Measurements from ENCODE around the gene CFAP61. TPM values are rescaled to one million over a fixed set of nuclear protein-coding genes. Genes with fewer than 3 reads are reported as not detected.

Gene CFAP61
- total RNA-seq, 4 donors from 2014 or later: 0.38 TPM; not detected in 3

DNA sequence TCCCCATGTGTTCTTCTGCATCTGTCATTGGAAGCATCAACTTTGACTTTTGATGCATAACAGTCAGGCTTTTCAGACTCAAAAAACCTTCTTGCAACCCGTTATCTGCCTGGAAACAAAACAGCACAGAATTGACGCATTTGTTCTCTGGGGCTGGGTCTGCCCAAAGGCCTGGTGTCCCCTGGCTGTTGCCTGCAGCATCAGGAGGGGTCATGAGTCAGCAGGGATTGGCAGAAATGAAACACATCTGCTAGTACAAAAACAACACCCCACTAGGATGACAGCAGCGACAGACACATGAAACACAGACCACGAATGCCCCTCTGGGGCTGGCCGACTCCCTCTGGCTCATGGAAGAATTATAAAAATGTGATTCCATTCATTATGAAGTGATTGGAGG is 158.0 kb downstream of the CFAP61 start:
- no peaks in the 10 kb centered on the region for H3K4me1 ChIP-seq
- H3K27me3 ChIP-seq: peaks cover 0 to 38% (median 0%) of the 10 kb centered on the region in 4 donors
- WGBS, 2 donors: 63% methylated on average over 4 of the region's 5 CpGs
- no peaks in the 10 kb centered on the region for H3K36me3 ChIP-seq
- DNase-seq: no peak
- no peak overlapping the region for H3K4me3 ChIP-seq
- H3K27ac ChIP-seq: no peak overlapping the region
- TF ChIP-seq, protein P1, sequence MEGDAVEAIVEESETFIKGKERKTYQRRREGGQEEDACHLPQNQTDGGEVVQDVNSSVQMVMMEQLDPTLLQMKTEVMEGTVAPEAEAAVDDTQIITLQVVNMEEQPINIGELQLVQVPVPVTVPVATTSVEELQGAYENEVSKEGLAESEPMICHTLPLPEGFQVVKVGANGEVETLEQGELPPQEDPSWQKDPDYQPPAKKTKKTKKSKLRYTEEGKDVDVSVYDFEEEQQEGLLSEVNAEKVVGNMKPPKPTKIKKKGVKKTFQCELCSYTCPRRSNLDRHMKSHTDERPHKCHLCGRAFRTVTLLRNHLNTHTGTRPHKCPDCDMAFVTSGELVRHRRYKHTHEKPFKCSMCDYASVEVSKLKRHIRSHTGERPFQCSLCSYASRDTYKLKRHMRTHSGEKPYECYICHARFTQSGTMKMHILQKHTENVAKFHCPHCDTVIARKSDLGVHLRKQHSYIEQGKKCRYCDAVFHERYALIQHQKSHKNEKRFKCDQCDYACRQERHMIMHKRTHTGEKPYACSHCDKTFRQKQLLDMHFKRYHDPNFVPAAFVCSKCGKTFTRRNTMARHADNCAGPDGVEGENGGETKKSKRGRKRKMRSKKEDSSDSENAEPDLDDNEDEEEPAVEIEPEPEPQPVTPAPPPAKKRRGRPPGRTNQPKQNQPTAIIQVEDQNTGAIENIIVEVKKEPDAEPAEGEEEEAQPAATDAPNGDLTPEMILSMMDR (IDR thresholded peaks at IDR 0.05): no peak
- intact Hi-C loops (cut with DNase I): no loop called here
- H3K9me3 ChIP-seq: no peaks in the 10 kb centered on the region

DNA sequence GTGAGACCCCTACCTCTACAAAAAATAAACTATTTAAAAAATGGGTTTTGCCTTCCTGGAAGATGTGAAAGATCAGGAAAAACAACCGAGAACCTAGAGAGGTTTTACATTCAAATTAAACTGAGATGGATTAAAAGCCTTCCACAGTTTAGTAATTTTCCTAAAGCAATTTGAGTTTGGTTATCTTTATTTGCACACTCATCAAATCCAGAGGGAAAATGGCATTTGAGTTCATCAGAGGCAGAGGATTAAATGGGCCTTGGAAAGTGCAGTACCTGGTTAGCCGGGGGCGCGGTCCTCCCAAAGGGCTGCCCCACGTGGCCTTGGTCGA is 158.6 kb downstream of the CFAP61 start:
- Histone ChIP-seq H3K4me1 (no peaks in the 10 kb centered on the region), H3K9me3 (no peaks in the 10 kb centered on the region), H3K27ac (no peak overlapping the region), H3K4me3 (no peak overlapping the region), H3K27me3 (peaks cover 0 to 38% (median 0%) of the 10 kb centered on the region in 4 donors), H3K36me3 (no peaks in the 10 kb centered on the region)
- WGBS, 2 donors: 59 to 85% methylated on average over 2 to 3 of the region's 6 CpGs
- DNase-seq: no peak
- no peak for TF ChIP-seq POLR2A (IDR thresholded peaks at IDR 0.05)
- TF ChIP-seq, protein P1 (IDR thresholded peaks at IDR 0.05): no peak
- intact Hi-C loops (cut with DNase I): no loop called here

DNA sequence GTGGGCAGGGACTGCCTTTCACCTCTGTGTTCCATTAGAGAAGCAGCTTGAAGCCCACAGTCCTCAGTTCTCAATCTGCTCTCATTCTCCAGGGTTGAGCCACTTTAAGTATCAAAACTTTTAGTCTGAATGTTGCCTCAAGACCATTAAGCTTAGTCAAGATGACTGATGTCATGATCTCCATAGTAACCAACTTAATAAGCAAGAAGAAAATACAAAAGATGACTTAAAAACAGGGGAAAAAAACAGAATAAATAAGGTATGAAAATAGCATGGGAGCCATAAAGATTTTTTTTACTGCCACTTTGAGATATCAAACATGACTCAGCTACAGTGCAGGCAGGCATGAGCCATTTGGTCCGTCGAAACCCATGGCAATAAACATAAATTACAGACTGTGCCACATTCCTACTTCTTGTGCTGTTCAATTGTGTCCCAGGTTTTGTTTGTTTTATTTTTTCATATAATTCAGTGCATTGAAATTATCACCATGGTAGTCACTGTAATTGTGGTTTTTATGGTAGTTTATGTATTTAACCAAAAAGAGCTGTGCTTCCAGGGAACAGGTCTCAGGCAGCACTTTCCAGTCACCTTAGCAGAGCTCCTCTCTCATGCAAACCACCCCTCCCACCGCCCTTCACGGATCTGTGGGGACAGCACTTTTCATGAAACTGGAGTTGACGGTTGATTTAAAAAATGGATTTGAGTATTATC is 159.1 kb downstream of the CFAP61 start:
- H3K9me3 ChIP-seq: no peaks in the 10 kb centered on the region
- no peaks in the 10 kb centered on the region for H3K36me3 ChIP-seq
- H3K27ac ChIP-seq: no peak overlapping the region
- H3K4me3 ChIP-seq: no peak overlapping the region
- no peaks in the 10 kb centered on the region for H3K4me1 ChIP-seq
- intact Hi-C loops (cut with DNase I): no loop called here
- H3K27me3 ChIP-seq: peaks cover 0 to 38% (median 0%) of the 10 kb centered on the region in 4 donors
- TF ChIP-seq, protein P1 (IDR thresholded peaks at IDR 0.05): no peak
- TF ChIP-seq POLR2A (IDR thresholded peaks at IDR 0.05): no peak
- no peak for DNase-seq
- WGBS, 2 donors: 68 to 75% methylated on average over 4 to 5 of the region's 5 CpGs

DNA sequence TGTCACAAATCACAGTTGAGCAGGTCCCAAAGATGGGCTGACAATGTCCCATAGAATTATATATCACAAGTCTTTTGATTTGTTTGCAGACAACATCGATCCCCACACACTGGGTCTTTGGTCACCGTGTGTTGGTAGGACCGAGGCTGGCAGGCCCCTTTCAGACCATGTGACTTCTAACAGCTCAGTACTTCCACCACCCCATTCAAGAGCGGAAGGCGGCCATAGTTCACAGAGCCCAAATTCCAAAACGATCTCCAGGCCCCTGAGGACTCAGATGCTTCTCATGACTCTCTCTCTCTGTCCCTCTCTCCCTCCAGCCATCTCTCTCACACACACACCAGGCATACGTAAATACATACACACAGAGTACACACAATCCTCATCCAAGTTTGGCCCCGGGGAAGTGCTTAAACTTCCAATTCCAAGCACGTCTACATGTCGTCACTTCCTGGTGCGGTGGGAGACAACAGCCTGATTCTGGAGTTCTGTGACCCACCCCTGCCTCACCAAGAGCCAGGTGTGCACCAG is 159.7 kb downstream of the CFAP61 start:
- peaks cover 0 to 36% (median 0%) of the 10 kb centered on the region in 4 donors for H3K27me3 ChIP-seq
- H3K4me1 ChIP-seq: no peaks in the 10 kb centered on the region
- no peak overlapping the region for H3K27ac ChIP-seq
- TF ChIP-seq, protein P1 (IDR thresholded peaks at IDR 0.05): no peak
- no peak for TF ChIP-seq POLR2A (IDR thresholded peaks at IDR 0.05)
- no peaks in the 10 kb centered on the region for H3K9me3 ChIP-seq
- H3K36me3 ChIP-seq: no peaks in the 10 kb centered on the region
- no peak overlapping the region for H3K4me3 ChIP-seq
- intact Hi-C loops (cut with DNase I): no loop called here
- 85 to 87% methylated on average over 11 of the region's 11 CpGs for WGBS, 2 donors
- no peak for DNase-seq

DNA sequence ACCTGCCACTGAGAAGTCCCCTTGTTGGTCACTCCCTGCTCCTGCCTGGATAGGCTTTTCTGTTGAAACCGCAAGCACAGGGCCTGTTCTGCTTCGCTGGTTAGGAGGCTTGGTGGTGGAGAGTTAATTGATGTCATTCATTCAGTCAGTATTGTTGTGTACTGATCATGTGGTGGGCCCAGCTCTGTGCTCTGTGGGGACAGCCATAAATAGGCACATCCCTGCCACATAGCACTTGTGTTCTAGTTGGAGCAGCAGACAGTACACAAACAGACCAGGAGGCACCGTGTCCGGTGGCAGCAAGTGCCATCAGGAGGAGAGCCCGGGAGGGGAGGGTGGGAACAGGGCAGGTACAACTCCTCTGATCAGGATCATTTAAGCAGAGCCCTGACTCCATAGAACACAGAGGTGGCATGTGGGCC is 160.4 kb downstream of the CFAP61 start:
- no peaks in the 10 kb centered on the region for H3K36me3 ChIP-seq
- no peak overlapping the region for H3K27ac ChIP-seq
- no peak for TF ChIP-seq POLR2A (IDR thresholded peaks at IDR 0.05)
- TF ChIP-seq, protein P1 (IDR thresholded peaks at IDR 0.05): no peak
- intact Hi-C loops (cut with DNase I): no loop called here
- peaks cover 0 to 32% (median 0%) of the 10 kb centered on the region in 4 donors for H3K27me3 ChIP-seq
- no peak for DNase-seq
- no peaks in the 10 kb centered on the region for H3K9me3 ChIP-seq
- no peaks in the 10 kb centered on the region for H3K4me1 ChIP-seq
- H3K4me3 ChIP-seq: no peak overlapping the region
- 83 to 92% methylated on average over 2 to 5 of the region's 5 CpGs for WGBS, 2 donors
